ENCODE results near the gene PSTPIP2. TPM values are rescaled to one million over a fixed set of nuclear protein-coding genes. Genes with fewer than 3 reads are reported as not detected.

Gene PSTPIP2
- total and polyA plus RNA-seq, 9 of the 15 experiments (the other 6 are each of a cell fraction or from before 2014, with no cell fraction given): 14.0 to 45.7 (median 27.1) TPM

DNA sequence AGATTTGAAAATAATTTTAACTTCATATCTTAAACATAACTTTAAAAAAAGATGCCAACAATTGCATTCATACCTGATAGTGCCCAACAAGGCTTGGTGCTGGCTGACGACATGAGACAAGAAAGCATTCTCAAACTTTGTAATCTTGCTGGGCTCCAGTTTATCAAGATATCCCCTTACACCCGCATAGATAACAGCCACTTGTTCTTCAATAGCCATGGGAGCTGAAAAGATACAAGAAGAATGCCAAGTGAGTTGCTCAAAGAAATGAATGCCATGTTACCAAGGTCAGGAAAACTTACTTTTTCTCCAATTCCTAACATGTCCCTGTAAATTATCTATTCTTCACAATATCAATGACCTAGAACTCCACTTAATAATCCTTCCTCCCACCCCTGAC lies 12.4 kb upstream of the PSTPIP2 start:
- in situ Hi-C loops (cut with MboI): no loop called here
- H3K36me3 ChIP-seq (ENCODE audit: control insufficient read depth, insufficient read depth, low read length): peaks cover 88% of the 10 kb centered on the region

More for the DNA sequence above, 12.4 kb upstream of the PSTPIP2 start:
- intact Hi-C loops (cut with micrococcal nuclease): no loop called here
- no peak overlapping the region for H3K27ac ChIP-seq (ENCODE audit: extremely low read depth, low read depth, low read length)
- TF ChIP-seq ZSCAN32 (CRISPR knock-in tag; IDR thresholded peaks at IDR 0.05): no peak
- no peak for TF ChIP-seq SMAD4 (CRISPR knock-in tag; conservative IDR thresholded peaks at IDR 0.05)
- TF ChIP-seq, protein P1, sequence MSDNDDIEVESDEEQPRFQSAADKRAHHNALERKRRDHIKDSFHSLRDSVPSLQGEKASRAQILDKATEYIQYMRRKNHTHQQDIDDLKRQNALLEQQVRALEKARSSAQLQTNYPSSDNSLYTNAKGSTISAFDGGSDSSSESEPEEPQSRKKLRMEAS (CRISPR knock-in tag; IDR thresholded peaks at IDR 0.05): no peak
- TF ChIP-seq CTBP1 (IDR thresholded peaks at IDR 0.05; ENCODE audit: borderline replicate concordance): no peak
- no peak for TF ChIP-seq TFAM (CRISPR knock-in tag; conservative IDR thresholded peaks at IDR 0.05)
- TF ChIP-seq, protein P2, sequence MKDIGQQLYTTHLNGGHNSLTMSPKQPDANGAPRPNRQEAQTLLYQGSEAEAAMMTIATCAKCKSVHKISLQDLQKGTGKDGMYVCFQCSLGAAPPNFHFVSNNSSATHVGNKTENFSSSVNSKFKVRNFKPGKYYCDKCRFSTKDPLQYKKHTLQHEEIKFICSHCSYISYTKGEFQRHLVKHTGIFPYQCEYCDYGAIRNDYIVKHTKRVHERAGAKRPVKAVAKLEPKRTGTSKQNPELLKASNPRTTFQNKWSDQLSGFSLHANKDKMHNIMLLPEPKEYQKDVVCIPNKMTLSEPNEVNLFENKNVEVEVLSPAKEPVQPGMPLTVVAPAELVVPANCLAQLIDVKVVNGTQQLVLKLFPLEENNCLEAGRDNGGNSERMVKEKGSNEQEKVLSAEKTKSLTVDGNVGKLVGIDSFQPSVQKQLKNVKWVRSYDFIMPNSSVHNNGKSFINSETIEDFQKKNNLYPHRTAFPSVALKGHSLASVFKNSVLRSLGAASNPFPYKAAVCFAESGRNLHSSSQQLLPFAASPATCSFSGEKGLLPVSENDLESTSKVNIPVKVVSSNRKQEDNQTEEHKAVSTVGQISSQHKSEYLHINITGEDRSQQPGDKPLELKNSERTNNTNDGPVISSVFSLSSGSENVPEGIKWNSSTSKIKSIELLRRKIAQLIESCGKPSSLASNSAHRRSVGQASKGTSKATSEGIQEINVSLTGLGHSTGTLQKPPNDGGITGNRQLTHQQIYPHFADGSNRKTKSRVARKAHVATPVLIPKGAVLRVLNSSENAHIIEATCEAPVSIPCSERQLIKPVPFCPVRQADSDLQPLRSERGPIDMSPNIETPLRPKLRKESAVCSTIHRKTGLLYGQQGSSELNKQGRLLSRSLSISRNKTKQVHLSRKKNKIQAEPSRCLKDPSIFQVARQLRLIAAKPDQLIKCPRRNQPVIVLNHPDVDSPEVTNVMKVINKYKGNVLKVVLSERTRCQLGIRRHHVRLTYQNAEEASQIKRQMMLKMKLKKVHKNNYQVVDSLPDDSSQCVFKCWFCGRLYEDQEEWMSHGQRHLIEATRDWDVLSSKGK (CRISPR knock-in tag; IDR thresholded peaks at IDR 0.05): no peak
- TF ChIP-seq CBFA2T2 (conservative IDR thresholded peaks at IDR 0.05): no peak
- no peak for TF ChIP-seq PCBP2 (IDR thresholded peaks at IDR 0.05; ENCODE audit: low read depth, low read length, poor library complexity, severe bottlenecking)
- no peak for DNase-seq (ENCODE audit: extremely low read depth in 1 of 4, low spot score in 3 of 4)
- no peak for FAIRE-seq
- ChIA-PET CTCF (ENCODE audit: low intra/inter-chr PET ratio) (no interaction called here), POLR2A (no interaction called here)
- no peaks in the 10 kb centered on the region for H4K20me1 ChIP-seq (replicated peaks; ENCODE audit: control insufficient read depth, insufficient read depth, low read length)
- peaks cover 6% of the 10 kb centered on the region for H3K79me2 ChIP-seq (ENCODE audit: control insufficient read depth, insufficient read depth, low read length)
- no peaks in the 10 kb centered on the region for H3K9me1 ChIP-seq (ENCODE audit: control insufficient read depth, insufficient read depth, low read length)
- BruUV-seq (replicated peaks): TSS peak; percentile 6
- no peaks in the 10 kb centered on the region for H3K9me3 ChIP-seq (replicated peaks; ENCODE audit: control insufficient read depth, insufficient read depth, low read depth, low read length)
- no peaks in the 10 kb centered on the region for H3K27me3 ChIP-seq (ENCODE audit: control insufficient read depth in 2 of 2, insufficient read depth in 2 of 2, low read length in 2 of 2)
- no peak overlapping the region for H3K4me3 ChIP-seq
- H3K4me1 ChIP-seq (replicated peaks in 1 of 2; ENCODE audit: control insufficient read depth in 2 of 2, insufficient read depth in 2 of 2, low read length in 2 of 2): no peaks in the 10 kb centered on the region
- ATAC-seq: no peak
- H2AFZ ChIP-seq (ENCODE audit: low read depth, low read length): no peak overlapping the region
- 75% methylated on average over 2 of the region's 2 CpGs for WGBS (ENCODE audit: insufficient coverage, low coverage, missing lambda C conversion rate)
- H3K9ac ChIP-seq (ENCODE audit: insufficient read depth in 1 of 2, low read depth in 2 of 2, low read length in 2 of 2): no peak overlapping the region
- no peak overlapping the region for H3K4me2 ChIP-seq (ENCODE audit: insufficient read depth, low read length)
